ENCODE measurements around the gene SLC22A14.
"Not testable (repeated sequence)": the region's sequence is repeated elsewhere in the genome, so short reads cannot be mapped to it uniquely, and the experiment has no call there.

SLC22A14 gene

DNA sequence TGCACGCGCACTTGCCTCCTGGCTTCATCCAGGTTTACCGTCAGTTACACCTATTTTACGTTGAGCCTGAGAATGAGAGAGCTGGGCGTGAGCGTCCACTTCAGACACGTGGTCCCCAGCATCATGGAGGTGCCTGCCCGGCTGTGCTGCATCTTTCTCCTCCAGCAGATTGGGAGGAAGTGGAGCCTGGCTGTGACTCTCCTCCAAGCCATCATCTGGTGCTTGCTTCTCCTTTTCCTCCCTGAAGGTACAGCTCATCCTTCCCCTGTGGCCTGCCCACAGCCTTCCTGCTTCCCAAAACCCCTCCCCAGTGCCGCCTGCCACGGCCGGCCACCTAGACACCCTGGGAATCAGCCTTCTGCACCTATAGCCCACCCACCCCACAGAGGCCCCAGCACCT is 31.6 kb downstream of the SLC22A14 start:
- DNase-seq (ENCODE audit: low read depth) = no peak

DNA sequence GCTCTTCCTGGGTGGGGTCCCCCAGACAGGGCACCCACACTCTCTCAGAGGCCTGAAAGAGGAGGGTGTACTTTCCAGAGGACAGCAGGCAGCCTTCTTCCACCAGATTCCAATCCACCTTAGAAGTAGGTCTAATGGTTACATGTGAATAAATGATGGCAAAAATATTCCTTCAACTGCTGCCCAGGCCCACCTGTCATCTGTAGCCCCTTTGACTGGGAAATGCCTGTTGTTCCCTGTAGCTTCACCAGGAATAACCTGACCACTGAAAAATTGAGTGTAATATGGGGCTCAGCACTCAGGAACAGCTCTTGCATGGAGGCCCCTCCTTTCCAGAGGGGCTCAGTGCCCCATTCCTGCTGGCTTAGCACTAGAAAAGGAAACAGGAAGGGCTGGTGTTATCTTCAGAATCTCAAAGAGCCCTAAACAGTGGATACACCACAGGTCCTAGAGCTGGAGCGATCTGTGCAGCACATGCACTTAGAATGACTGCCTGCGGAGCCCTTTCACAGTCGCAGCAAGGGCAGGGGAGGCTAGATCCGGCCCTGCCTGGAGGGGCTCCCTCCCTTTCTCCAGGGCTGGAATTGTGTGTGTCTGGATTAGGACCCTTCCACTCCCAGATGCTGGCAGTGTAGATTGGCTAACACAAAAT is 32.1 kb downstream of the SLC22A14 start:
- DNase-seq (ENCODE audit: low read depth) = no peak

DNA sequence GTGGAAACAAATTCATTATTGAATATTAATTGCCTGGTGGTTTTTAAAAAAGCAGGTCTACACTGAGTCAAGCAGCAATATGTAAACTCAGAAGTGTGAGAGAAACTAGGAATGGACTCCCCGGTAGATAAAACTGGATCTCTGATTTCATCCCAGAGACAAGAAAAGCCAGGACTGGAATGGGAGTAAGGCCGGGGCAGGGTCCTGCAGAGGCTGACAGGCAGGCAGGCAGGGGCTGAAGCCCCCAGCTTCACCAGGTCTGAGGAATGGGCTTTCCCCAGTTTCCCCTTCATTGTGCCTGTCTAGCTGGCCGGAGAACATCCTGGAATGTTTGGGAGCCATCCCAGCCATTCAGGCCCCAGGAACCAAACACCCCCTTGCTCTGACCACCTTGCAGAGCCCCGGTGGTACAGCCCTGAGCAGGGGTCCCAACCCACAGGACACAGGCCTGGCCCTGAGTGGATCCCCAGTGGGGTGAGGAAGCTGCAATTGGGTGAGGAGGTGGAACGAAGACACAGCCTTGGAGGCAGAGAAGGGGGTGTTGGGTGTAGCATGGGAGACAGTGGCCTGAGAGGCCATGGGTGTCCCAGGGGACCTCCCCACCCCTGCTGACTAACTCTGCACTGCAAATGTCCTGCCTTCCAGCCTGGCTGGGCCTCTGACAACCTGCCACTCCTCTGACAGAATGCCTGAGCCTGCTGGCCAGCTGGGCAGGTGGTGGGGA is 32.8 kb downstream of the SLC22A14 start:
- no peak for DNase-seq (ENCODE audit: low read depth)

DNA sequence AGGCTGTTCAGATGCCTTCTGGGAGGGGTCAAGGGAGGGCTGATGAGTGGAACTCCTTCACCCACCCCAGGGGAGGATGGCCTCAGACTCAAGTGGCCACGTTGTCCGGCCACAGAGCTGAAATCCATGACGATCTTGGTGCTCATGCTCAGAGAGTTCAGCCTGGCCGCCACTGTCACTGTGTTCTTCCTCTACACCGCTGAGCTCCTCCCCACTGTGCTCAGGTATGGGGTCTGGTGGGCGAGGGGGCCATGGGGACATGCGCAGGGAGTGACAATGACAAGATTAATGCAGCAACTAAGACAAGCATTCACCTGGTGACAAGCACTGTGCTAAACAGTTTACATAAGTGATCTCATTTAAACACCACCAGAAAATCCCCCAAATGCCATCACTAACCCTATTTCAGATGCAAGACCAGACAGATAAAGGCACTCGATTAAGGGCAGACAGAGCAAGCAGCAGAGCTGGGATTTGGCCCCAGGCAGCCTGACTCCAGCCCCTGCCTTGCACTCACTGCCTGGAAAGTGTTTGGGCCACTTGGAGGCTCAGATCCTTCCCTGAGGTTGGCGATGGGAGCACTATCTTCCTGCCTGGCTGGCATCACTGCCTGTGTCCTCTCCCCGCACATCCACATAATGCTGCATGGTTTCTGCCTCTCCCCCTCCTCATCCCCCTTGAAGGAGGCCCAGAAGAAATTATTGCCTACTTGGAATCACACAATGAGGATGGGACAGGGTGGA is 33.6 kb downstream of the SLC22A14 start:
- DNase-seq (ENCODE audit: low read depth) = no peak

DNA sequence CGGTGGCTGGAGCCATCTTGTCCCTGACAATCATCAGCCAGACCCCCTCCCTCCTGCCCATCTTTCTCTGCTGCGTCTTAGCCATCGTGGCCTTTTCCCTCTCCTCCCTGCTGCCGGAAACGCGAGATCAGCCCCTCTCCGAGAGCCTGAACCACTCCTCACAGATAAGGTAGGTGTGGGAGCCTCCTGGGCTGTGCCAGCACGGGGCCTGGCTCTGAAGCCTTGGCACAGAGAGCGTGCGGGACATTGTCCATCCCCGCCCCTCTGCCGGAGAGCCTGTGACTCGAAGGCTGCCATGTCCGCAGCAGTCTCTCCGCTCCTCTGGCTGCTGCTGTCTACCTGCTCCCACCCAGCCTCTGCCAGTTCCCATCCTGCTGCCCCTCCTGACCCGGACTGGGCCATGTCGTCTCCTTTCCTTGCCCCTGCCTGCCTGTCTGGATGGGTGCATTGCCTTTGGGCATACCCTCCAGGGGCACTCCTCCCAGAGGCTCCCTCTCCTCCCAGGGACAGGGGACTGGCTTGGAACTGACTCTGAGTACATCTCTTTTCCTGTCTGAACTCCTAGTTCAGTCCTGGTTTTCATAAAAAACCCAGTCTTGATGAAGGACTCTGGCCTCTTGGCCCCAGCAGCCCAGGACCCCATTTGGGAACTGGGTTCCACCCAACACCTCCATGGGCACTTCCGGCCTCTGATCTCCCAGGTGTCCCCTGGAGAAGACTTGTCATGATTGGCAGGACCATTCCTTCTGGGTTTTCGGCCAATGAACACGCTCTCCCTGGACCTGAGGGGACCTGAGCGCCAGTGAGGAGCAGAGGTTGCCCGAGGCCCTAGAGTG is 34.5 kb downstream of the SLC22A14 start:
- no peak for DNase-seq (ENCODE audit: low read depth)

DNA sequence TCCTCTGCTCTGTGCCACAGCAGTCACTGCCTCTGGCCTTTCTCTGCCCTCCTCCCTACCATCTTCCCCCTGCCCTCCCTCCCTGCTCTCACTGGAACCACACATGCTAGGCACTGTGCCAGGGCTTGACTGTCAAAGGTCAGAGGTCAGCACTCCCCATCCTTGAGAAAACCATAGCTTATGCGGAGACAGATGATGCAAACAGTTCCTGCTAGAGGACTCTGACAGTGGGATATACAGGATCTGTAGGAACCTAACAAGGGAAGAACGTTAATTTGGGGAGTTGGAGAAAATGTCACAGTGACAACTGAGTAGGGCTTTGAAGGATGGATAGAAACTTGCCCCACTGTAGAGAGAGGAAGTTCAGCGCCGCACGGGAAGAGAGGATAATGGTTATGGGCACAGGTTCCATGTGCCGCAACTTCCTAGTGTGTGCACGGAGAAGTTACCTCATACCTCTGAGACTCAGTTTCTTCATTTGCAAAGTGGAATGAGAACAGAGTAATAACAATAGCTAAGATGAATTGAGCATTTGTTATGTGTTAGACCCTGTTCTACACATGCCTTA is 35.2 kb downstream of the SLC22A14 start:
- DNase-seq (ENCODE audit: low read depth) = no peak

DNA sequence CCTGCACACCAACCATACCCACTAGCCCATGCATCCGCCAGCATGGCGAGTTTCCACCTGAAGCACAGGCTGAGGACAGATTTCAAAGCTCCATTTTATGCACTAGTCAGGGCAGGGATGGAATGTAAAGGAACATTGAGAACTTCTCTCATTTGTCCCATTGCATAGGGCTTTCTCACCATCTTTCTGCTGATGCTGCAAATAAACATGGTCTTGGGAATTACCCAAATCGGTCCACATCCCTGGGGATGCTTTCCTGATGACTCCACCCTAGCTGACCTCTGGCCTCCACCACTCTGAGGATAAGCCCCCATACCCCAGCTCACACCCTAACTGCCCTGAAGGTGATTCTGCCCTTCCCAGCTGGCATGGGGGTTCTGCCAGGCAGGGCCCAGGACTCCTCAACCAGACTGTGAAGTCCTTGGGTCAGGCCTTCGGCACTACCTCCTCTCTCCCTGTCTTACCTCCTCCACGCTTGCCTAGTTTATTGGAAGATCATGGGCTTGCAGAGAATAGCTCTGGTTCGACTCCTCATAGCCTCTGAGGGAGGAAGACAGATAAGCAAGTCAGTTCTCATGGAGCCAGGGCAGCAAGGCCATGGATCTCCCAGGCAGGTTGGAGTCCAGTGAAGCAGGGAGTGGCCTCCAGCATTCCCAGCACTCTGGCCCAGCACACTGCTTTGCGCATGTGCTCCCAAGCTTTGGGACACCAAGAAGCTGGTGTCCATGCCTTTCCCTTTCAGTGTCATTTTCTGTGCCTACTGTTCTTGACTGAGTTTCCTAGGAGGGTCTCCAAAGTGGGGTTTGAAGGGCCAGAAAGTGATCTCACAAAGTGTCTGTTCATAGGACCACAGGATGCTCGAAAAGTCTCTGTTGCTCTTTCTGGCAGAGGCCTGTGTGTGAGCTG is 36.9 kb downstream of the SLC22A14 start:
- DNase-seq (ENCODE audit: low read depth) = no peak

DNA sequence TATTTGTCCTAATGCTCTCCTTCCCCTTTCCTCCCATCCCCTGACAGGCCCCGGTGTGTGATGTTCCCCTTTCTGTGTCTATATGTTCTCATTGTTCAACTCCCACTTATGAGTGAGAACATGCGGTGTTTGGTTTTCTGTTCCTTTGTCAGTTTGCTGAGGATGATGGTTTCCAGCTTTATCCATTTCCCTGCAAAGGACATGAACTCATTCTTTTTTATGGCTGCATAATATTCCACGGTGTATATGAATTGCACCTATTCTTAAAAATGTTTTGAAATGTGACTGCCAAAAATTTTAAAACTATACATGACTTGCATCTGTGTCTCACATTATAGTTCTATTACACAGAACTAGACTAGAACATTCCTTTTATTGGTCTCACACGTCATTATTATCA is 38.5 kb downstream of the SLC22A14 start:
- DNase-seq (ENCODE audit: low read depth) = not testable (repeated sequence)

DNA sequence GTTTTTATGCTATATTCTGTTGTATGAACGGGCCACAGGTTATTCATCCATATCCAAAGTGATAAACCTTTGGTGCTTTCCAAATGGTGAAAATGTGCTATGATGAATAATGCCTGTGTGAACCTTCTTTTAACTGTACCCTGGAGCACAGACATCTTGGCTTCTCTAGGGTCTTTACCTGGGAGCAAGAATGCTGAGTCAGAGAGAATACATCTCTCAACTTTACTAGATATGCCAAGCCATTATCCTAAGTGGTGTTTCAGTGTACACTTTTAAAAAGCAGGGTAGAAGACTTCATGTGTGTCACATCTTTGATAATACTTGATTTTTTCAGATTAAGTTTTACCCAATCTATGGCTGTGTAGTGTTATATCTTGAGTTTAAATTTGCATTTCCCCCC is 41.0 kb downstream of the SLC22A14 start:
- DNase-seq (ENCODE audit: low read depth) = no peak

DNA sequence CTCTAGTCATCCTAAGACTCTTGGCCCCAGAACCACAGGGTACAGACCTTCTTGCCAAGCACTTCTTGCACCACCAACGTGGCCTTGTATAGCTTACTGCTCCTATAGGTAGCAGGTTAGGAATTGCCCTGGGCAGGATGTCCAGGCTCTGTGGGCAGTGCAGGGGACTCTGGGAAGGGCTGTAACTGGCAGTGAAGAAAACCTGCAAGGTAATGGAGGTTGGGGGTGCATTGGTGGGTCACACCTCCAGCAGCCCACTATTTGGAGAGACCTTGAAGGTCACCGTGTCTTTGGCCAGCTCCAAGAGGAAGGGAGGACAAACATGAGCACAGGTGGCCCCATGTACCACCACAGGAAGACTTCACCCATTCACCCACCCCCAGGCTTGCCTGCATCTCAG is 43.2 kb downstream of the SLC22A14 start:
- no peak for DNase-seq (ENCODE audit: low read depth)

DNA sequence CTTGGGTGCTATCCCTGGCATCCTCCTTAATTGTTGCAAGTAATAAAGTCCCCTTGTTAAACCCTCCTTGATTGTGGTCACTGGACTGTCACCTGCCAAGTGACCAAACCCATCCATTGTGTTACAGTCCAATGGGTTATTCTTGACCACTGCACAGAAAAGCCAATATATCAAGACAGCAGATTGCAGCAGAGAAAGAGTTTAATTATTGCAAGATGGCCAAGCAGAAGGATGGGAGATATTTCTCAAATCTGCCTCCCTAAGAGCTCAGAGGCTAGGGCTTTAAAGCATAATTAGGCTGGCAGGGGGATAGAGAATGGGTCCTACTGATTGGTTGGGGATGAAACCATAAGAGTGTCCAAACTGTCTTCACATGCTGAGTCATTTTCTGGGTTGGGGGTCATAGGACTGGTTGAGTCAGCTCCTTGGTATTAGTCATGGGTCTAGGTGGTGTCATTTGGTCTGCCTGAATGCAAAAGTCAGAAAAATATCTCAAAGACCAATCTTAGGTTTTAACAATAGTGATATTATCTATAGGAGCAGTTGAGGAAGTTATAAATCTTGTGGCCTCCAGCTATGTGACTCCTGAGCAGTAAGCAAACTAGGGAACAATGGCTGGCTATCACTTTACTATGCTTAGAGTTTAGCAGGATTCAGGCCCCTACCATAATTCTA is 45.4 kb downstream of the SLC22A14 start:
- no peak for DNase-seq (ENCODE audit: low read depth)

DNA sequence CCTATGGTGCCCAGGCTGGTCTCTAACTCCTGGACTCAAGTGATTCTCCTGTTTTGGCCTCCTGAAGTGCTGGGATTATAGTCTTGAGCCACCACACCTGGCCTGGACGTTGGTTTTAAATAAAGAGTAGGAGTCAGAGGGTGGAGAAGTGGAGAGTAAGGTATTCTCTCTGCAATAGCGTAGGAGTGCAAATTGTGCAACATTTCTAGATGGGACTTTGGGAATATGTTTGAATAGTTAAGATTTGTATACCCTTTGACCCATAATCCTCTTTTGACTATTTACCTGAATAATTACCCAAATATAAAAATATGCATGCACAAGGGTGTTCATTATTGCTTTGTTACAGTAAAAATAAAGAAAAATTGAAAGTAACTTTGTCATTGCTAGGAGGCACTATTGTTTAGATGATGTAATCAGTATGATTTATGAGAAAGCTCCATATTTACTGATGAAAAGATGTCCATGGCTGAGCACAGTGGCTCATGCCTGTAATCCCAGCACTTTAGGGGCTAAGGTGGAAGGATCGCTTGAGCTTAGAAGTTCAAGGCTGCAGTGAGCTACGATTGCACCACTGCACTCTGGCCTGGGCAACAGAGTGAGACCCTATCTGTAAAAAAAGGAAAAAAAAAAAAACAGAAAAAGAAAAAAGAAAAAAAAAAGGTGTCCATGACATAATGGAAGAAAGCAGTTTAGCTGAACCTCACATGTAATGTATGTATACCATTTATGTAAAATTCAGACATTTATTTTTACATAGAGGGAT is 49.3 kb downstream of the SLC22A14 start:
- DNase-seq (ENCODE audit: low read depth) = no peak

DNA sequence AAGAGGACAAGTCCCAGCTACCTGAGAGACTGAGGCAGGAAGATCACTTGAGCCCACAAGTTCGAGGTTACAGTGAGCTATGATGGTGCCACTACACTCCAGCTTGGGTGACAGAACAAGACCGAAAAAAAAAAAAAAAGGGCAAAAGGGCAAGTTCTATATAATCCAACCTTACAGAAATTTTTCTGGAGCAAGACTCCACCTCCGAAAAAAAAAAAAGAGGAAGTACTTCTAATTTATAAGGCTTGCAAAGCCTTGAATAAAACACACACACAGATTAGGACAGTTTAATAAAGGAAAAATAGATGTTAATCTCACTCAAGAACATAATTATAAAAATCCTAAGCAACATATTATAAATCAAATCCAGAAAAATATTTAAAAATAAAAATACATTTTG is 50.1 kb downstream of the SLC22A14 start:
- DNase-seq (ENCODE audit: low read depth) = no peak

DNA sequence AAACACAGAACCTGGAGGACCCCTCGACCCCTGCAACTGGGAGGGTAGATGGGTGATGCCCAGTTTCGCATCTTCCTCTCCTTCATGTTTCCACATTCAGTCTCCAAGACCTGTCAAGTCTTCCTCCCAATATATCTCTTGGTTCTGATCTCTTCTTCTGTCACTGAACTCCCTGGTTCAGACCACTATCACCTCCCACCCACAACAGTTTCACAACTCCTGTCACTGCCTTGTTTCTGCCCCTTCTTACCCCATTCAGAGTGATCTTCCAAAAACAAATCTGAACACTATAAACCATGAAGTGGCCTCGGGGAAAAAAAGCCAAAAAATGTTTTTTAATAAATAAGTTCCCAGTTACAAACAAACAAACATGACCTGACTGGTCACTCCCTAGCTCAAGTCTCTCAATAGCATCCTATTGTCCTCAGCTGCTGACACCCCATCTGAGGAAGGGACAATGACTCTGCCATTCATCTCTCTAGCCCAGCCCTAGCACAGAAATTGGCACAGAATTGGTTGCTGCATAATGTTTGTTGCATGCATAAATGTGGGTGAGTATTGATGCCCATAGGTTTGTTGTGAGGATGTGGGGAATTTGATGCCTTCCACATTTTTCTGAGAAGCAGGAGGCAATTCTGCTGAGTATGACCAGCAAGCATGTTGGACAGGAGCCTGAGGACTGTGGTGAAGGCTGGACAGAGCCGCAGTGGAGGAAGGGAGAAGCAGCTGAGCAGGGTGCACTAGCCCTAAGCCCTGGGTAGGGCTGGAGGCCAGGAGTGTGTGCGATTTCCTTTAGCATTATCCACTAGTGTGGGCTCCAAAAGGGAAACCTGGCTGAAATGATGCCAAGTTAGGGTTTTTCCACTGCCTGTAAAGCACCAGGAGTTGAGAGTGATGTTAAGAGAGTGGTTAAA is 52.3 kb downstream of the SLC22A14 start:
- no peak for DNase-seq (ENCODE audit: low read depth)

DNA sequence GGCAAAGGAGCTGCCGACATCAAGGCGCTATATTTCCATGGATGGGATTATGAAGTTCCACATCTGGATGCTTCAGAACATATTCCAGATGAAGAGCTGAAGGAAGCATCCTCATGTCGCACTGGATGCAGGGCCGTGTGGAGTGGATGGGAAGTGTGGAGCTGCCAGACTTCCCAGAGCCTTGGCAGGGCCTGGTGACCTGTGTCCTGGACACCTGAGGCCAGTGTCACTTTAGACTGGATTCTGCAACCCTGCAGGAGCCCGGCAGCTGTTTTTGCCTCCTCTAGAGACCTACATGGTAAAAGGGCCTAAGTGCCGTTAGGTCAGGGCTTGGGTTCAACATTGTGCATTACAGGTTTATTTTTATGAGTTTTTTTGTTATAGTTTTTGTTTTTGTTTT is 53.2 kb downstream of the SLC22A14 start:
- DNase-seq (ENCODE audit: low read depth) = no peak

DNA sequence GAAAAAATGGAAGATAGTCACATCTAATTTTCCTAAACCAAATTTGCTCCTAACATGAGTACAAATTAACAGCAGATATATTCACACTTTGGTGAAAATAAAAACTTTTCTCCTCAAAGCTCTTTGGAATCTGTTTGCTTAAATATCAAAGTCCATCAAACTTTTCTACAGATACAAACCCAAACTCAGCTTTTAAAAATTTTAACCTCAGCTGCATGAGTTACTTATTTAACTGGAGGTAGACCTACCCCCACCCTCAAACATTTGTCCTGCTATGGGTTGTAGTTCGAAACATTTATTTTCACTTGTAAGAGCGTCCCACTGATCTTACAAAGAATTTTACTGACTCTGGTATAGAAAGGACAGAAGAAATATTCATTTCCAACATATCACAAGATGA is 55.6 kb downstream of the SLC22A14 start:
- DNase-seq (ENCODE audit: low read depth) = no peak

DNA sequence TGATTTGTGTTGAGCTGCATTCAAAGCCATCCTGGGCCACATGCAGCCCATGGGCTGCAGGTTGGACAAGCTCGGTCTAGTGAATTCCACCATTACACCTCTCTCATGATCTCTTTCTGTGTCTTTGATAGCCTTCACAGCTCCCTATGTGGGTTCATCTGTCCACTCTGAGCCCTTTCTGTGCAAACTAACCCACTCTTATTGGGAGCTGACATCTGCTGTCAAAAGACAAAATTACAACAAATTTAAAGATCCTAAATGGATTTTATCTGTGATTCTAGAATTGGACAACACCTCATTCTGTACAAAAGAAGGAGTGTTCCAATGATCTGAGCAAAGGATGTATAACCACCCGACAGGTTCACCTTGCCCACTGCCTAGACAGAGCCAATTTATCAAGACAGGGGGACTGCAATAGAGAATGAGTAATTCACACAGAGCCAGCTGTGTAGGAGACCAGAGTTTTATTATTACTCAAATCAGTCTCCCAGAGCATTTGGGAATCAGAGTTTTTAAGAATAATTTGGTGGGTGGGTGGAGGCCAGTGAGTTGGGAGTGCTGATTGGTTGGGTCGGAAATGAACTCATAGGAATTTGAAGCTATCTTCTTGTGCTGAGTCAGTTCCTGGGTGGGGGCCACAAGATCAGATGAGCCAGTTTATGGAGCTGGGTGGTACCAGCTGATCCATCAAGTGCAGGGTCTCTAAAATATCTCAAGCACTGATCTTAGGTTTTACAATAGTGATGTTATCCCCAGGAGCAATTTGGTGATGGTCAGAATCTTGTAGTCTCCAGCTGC is 61.9 kb downstream of the SLC22A14 start:
- DNase-seq (ENCODE audit: low read depth) = no peak

Data from HS-5 (cell line).